Testis (tissue), 3 donors: ENCODE data around the gene NRAP. TPM values are rescaled to one million over a fixed set of nuclear protein-coding genes. Genes with fewer than 3 reads are reported as not detected.

Experiments
- DNase-seq: peaks from one replicate; pipeline ENCODE4 v3.0.0-alpha.2; 2019
- H3K27ac ChIP-seq, 2 donors: fragments of 200-600 bp; sonication (generic); one replicate each; pipeline ENCODE4 v1.5.1; 2019
- H3K27me3 ChIP-seq: fragments of 200-600 bp; sonication (generic); one replicate; pipeline ENCODE4 v1.5.1; 2019
- H3K36me3 ChIP-seq: fragments of 200-600 bp; sonication (generic); one replicate; pipeline ENCODE4 v1.5.1; 2017; ENCODE audit warnings: low read depth; ENCODE audit errors: missing control alignments
- H3K4me1 ChIP-seq: fragments of 200-600 bp; sonication (generic); one replicate; pipeline ENCODE4 v1.5.1; 2019
- H3K4me3 ChIP-seq, 2 donors: fragments of 200-600 bp; sonication (generic); one replicate each; pipeline ENCODE4 v1.5.1; 2017 to 2019
- H3K9me3 ChIP-seq: fragments of 200-600 bp; sonication (generic); one replicate; pipeline ENCODE4 v1.5.1; 2017
- POLR2A ChIP-seq: fragments of 450-650 bp; IDR thresholded peaks from one replicate; pipeline ENCODE4 v1.6.1; 2017; ENCODE audit warnings: antibody characterized with exemption, mild to moderate bottlenecking, moderate library complexity
- WGBS, 2 donors: methylation state at CpG; one replicate each; pipeline ENCODE4 v1.1.5; 2018; 5-methylcytosine and 5-hydroxymethylcytosine counted together
- intact Hi-C: fragments of 100-400 bp; cut with DNase I; formaldehyde crosslinking; loops from one replicate; pipeline ENCODE4 v1.15.1; 2023; ENCODE audit warnings: low total_unique reads
- polyA plus RNA-seq: library from polyadenylated mRNA; stranded (reverse); fragments of 350-450 nt; fragmentation: Illumina TruSeq; extraction: RNeasy Lipid Tissue Mini Kit (QIAGEN cat#74804); gene quantifications from one replicate; pipeline ENCODE4 v1.2.3, GENCODE V29; 2014; ENCODE audit warnings: low read depth, low replicate concordance; ENCODE audit not compliant: insufficient read depth
- total RNA-seq, 2 donors: library from RNA; depleted of rRNA; stranded (reverse); fragments of >200 nt; gene quantifications; one replicate each; pipeline ENCODE4 v1.2.3, GENCODE V29; 2016
- TF ChIP-seq, protein P1 (sequence below), 3 experiments: fragments of 450-650 bp in 2 of 3; fragments of 200-600 bp in 1 of 3; sonication (generic) in 1 of 3; IDR thresholded peaks; one replicate each; pipeline ENCODE4 v1.5.1; 2016 to 2019; ENCODE audit warnings: antibody characterized with exemption in 3 of 3, mild to moderate bottlenecking in 2 of 3, moderate library complexity in 1 of 3

The NRAP gene
- total and polyA plus RNA-seq, 3 donors from 2014 or later, result 2.1 to 7.9 (median 2.8) TPM

- no peak for TF ChIP-seq POLR2A
- TF ChIP-seq, protein P1, sequence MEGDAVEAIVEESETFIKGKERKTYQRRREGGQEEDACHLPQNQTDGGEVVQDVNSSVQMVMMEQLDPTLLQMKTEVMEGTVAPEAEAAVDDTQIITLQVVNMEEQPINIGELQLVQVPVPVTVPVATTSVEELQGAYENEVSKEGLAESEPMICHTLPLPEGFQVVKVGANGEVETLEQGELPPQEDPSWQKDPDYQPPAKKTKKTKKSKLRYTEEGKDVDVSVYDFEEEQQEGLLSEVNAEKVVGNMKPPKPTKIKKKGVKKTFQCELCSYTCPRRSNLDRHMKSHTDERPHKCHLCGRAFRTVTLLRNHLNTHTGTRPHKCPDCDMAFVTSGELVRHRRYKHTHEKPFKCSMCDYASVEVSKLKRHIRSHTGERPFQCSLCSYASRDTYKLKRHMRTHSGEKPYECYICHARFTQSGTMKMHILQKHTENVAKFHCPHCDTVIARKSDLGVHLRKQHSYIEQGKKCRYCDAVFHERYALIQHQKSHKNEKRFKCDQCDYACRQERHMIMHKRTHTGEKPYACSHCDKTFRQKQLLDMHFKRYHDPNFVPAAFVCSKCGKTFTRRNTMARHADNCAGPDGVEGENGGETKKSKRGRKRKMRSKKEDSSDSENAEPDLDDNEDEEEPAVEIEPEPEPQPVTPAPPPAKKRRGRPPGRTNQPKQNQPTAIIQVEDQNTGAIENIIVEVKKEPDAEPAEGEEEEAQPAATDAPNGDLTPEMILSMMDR (IDR thresholded peaks at IDR 0.05), result no peak
- Histone ChIP-seq H3K4me1 (no peaks in the 10 kb centered on the region), H3K36me3 (no peaks in the 10 kb centered on the region), H3K27me3 (no peaks in the 10 kb centered on the region), H3K9me3 (no peaks in the 10 kb centered on the region), H3K4me3 (no peak overlapping the region), H3K27ac (no peak overlapping the region)
- 94 to 95% methylated on average over 2 of the region's 2 CpGs for WGBS, 2 donors
- intact Hi-C loops, result no loop called here
- DNase-seq, result no peak
Observed at GRCh38 chr10:113628607-113629153, 35.2 kb downstream of the NRAP start.

DNA sequence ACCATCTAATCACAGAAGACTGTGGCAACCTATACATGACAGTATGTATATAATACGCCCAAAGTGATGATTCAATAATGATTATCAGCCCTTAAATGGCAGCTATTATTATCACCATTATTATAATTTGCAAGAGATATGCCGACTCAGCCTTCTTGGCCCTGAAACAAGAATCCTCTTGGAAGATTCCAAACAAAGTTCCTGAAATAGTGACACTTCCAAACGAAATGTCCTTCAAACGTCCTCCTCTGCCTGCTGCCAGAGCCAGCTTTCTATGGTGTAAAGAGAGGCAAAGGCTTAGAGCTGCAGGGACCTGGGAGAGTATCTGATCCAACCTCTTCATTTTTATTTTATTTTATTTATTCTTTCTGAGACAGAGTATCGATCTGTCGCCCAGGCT lies 36.0 kb downstream of the NRAP start:
- DNase-seq, result no peak
- H3K4me3 ChIP-seq, result no peak overlapping the region
- no peaks in the 10 kb centered on the region for H3K36me3 ChIP-seq
- no peaks in the 10 kb centered on the region for H3K9me3 ChIP-seq
- intact Hi-C loops, result no loop called here
- H3K4me1 ChIP-seq, result no peaks in the 10 kb centered on the region
- H3K27me3 ChIP-seq, result no peaks in the 10 kb centered on the region
- WGBS, 2 donors, result 56 to 66% methylated on average over 6 of the region's 6 CpGs
- H3K27ac ChIP-seq, result no peak overlapping the region
- TF ChIP-seq, protein P1 (IDR thresholded peaks at IDR 0.05), result no peak
- no peak for TF ChIP-seq POLR2A

DNA sequence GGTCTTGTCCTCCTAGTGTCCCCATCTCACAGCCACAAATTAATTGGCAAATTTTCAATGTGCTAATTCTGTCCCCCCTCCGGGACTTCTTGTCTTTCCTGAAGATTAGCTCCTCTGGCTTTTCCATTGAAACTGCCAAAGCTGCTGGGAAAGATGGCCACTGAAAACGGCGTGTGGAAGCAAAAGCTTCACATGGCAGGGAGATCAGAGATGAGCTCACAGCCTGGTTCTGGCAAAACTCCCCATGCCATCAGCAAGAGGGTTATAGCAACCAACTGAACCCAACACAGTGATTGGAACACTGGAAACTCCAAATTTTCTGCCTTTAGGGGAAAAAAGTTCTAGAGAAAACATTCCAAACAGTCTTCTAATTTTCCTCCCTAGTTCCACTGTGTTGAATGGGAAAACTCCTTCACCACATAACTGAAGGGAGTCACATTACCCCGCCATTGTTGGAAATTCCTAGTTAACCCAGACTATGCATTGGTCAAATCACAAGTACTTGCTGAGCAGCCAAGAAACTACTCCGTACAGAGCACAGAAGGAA lies 37.0 kb downstream of the NRAP start:
- no peak for DNase-seq
- Histone ChIP-seq H3K27me3 (no peaks in the 10 kb centered on the region), H3K4me1 (no peaks in the 10 kb centered on the region), H3K9me3 (no peaks in the 10 kb centered on the region), H3K4me3 (no peak overlapping the region), H3K27ac (no peak overlapping the region), H3K36me3 (no peaks in the 10 kb centered on the region)
- WGBS, 2 donors, result 60 to 67% methylated on average over 5 of the region's 5 CpGs
- TF ChIP-seq POLR2A, result no peak
- TF ChIP-seq, protein P1 (IDR thresholded peaks at IDR 0.05), result no peak
- intact Hi-C loops, result no loop called here

GRCh38 chr10:113625461-113626186 lies 38.2 kb downstream of the NRAP start:
- WGBS, 2 donors, result 89 to 90% methylated on average over 10 of the region's 10 CpGs
- Histone ChIP-seq H3K27ac (no peak overlapping the region), H3K9me3 (no peaks in the 10 kb centered on the region), H3K36me3 (no peaks in the 10 kb centered on the region), H3K4me3 (no peak overlapping the region), H3K4me1 (no peaks in the 10 kb centered on the region), H3K27me3 (no peaks in the 10 kb centered on the region)
- no peak for TF ChIP-seq POLR2A
- TF ChIP-seq, protein P1 (IDR thresholded peaks at IDR 0.05), result no peak
- intact Hi-C loops, result no loop called here
- no peak for DNase-seq
